ENCODE results near the gene PSMB7. TPM values are rescaled to one million over a fixed set of nuclear protein-coding genes. Genes with fewer than 3 reads are reported as not detected.

Gene PSMB7
- total RNA-seq, 1 donor from 2014 or later: 142 TPM

DNA sequence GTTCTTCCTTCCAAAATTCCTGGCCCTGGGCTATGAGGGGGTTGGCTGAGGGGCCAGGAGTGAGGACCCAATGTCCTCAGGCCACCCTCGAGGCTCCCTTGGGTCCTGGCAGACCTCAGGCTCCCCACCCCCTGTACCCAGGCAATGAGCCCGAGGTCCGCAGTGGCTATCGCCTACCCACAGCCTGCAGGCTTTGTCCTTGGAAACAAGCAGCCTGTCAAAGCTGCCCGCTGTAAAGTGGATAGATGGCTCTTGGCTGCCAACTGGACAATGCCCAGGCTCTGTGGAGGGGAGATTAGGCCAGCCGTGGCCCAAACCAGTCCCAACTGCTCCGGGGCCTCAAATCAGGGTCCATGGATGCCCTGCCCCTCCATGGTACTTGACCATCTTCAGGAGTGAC is 32.8 kb upstream of the PSMB7 start:
- H3K9me3 Mint-ChIP-seq: no peaks in the 10 kb centered on the region
- no peak overlapping the region for H3K4me3 Mint-ChIP-seq
- H3K36me3 Mint-ChIP-seq: no peaks in the 10 kb centered on the region
- TF ChIP-seq, protein P1, sequence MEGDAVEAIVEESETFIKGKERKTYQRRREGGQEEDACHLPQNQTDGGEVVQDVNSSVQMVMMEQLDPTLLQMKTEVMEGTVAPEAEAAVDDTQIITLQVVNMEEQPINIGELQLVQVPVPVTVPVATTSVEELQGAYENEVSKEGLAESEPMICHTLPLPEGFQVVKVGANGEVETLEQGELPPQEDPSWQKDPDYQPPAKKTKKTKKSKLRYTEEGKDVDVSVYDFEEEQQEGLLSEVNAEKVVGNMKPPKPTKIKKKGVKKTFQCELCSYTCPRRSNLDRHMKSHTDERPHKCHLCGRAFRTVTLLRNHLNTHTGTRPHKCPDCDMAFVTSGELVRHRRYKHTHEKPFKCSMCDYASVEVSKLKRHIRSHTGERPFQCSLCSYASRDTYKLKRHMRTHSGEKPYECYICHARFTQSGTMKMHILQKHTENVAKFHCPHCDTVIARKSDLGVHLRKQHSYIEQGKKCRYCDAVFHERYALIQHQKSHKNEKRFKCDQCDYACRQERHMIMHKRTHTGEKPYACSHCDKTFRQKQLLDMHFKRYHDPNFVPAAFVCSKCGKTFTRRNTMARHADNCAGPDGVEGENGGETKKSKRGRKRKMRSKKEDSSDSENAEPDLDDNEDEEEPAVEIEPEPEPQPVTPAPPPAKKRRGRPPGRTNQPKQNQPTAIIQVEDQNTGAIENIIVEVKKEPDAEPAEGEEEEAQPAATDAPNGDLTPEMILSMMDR (IDR thresholded peaks at IDR 0.05; ENCODE audit: unreplicated experiment): no peak
- peaks cover 8% of the 10 kb centered on the region for H3K4me1 Mint-ChIP-seq
- peaks cover 28% of the 10 kb centered on the region for H3K27me3 Mint-ChIP-seq (ENCODE audit: low read depth)
- no peak overlapping the region for H3K27ac Mint-ChIP-seq
- DNase-seq (ENCODE audit: low spot score in 2 of 2, unreplicated experiment in 2 of 2): no peak

DNA sequence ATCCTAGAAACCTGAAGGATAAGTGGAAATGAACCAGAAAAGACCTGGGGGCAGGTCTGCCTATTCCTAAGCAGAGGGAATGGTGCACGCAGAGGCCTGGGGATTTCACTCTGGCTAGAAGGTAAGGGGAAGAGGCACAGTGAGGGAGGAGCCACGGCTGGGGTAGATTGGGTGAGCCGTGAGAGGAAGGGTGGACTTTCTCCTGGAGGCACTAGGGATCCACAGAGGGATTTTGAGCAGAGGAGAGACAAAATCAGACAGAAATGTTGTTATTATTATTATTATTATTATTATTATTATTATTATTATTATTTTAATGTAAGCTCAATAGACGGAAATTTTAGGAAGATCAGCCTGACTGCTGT is 32.0 kb upstream of the PSMB7 start:
- no peak overlapping the region for H3K27ac Mint-ChIP-seq
- no peak for DNase-seq (ENCODE audit: low spot score in 2 of 2, unreplicated experiment in 2 of 2)
- H3K9me3 Mint-ChIP-seq: no peaks in the 10 kb centered on the region
- TF ChIP-seq, protein P1 (IDR thresholded peaks at IDR 0.05; ENCODE audit: unreplicated experiment): no peak
- H3K36me3 Mint-ChIP-seq: no peaks in the 10 kb centered on the region
- peaks cover 23% of the 10 kb centered on the region for H3K27me3 Mint-ChIP-seq (ENCODE audit: low read depth)
- H3K4me3 Mint-ChIP-seq: no peak overlapping the region
- peaks cover 8% of the 10 kb centered on the region for H3K4me1 Mint-ChIP-seq

DNA sequence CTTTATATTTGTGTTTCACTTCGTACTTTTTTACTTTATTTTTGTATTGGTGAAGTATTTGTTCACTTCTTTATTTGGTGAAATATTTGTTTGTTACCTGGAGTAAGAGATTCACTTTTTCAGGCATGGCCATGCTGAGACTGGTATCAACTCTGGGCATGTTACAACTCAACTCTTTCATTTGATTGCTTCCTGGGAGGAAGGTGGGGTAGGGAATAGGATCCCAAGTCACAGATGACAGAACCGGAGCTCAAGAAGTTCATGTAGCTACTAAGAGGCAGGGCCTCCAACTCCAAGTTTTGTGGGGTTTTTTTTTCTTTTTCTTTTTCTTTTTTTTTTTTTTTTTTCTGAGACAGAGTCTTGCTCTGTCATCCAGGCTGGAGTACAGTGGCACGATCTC is 28.9 kb upstream of the PSMB7 start:
- peaks cover 2% of the 10 kb centered on the region for H3K36me3 Mint-ChIP-seq
- H3K4me3 Mint-ChIP-seq: no peak overlapping the region
- DNase-seq (ENCODE audit: low spot score in 2 of 2, unreplicated experiment in 2 of 2): no peak
- TF ChIP-seq, protein P1 (IDR thresholded peaks at IDR 0.05; ENCODE audit: unreplicated experiment): no peak
- no peaks in the 10 kb centered on the region for H3K4me1 Mint-ChIP-seq
- peaks cover 3% of the 10 kb centered on the region for H3K9me3 Mint-ChIP-seq
- H3K27ac Mint-ChIP-seq: no peak overlapping the region
- H3K27me3 Mint-ChIP-seq (ENCODE audit: low read depth): peaks cover 4% of the 10 kb centered on the region

DNA sequence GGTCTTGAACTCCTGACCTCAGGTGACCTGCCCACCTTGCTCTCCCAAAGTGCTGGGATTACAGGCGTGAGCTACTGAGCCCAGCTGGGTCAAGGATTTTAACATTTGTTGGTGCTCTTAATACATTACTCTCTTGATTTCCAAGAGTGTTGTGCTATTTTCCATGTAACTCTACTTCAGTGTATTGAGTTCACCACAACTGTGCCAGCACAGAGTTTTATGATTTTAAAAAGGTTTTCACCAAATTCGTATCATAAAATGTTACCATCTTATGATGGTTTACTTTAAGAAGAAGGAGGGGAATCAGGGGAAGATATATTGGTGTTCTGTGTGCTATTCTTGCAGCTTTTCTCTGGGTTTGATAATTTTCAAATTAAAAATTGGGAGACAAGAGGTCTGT is 28.4 kb upstream of the PSMB7 start:
- no peak overlapping the region for H3K4me3 Mint-ChIP-seq
- H3K9me3 Mint-ChIP-seq: peaks cover 3% of the 10 kb centered on the region
- no peak for DNase-seq (ENCODE audit: low spot score in 2 of 2, unreplicated experiment in 2 of 2)
- TF ChIP-seq, protein P1 (IDR thresholded peaks at IDR 0.05; ENCODE audit: unreplicated experiment): no peak
- no peaks in the 10 kb centered on the region for H3K4me1 Mint-ChIP-seq
- H3K27me3 Mint-ChIP-seq (ENCODE audit: low read depth): peaks cover 4% of the 10 kb centered on the region
- no peak overlapping the region for H3K27ac Mint-ChIP-seq
- H3K36me3 Mint-ChIP-seq: peaks cover 2% of the 10 kb centered on the region

DNA sequence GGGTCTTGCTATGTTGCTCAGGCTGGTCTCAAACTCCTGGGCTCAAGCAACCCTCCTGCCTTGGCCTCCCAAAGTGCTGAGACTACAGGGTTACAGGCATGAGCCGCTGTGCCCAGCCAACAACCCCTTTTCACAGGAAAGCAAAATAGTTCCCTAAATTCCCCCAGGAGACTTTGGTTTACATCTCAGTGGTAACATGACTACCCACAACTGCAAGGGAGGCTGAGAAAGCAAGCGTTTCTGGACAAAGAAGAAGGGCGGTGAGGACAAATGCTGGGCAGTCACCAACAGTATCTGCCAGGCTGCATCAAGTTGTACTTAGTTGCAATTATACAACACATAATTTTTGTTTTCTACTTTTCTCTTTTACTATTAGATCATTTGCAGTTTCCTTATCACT is 27.6 kb upstream of the PSMB7 start:
- Mint-ChIP-seq H3K4me3 (no peak overlapping the region), H3K27me3 (ENCODE audit: low read depth) (peaks cover 4% of the 10 kb centered on the region), H3K4me1 (no peaks in the 10 kb centered on the region), H3K27ac (no peak overlapping the region), H3K9me3 (peaks cover 3% of the 10 kb centered on the region), H3K36me3 (peaks cover 2% of the 10 kb centered on the region)
- TF ChIP-seq, protein P1 (IDR thresholded peaks at IDR 0.05; ENCODE audit: unreplicated experiment): no peak
- DNase-seq (ENCODE audit: low spot score in 2 of 2, unreplicated experiment in 2 of 2): no peak

DNA sequence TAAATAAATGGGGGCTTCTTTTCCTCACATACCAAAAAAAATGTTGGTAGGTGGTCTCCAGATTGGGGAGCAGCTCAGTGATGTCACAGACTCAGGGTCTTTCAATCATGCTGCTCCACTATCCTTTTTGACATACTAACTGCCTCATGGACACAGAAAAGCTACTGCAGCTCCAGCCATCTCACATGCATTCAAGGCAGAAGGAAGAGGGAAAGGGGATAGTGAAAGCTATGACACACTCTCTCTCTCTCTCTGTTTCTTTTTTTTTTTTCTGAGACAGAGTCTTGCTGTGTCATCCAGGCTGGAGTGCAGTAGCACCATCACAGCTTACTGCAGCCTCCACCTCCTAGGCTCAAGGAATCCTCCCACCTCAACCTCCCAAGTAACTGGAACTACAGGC is 27.1 kb upstream of the PSMB7 start:
- Mint-ChIP-seq H3K4me1 (no peaks in the 10 kb centered on the region), H3K27me3 (ENCODE audit: low read depth) (peaks cover 4% of the 10 kb centered on the region), H3K4me3 (no peak overlapping the region), H3K36me3 (peaks cover 2% of the 10 kb centered on the region), H3K27ac (no peak overlapping the region), H3K9me3 (peaks cover 3% of the 10 kb centered on the region)
- no peak for DNase-seq (ENCODE audit: low spot score in 2 of 2, unreplicated experiment in 2 of 2)
- TF ChIP-seq, protein P1 (IDR thresholded peaks at IDR 0.05; ENCODE audit: unreplicated experiment): no peak
